Measurements from ENCODE around the gene OGA. TPM values are rescaled to one million over a fixed set of nuclear protein-coding genes. Genes with fewer than 3 reads are reported as not detected.

The OGA gene
- total and polyA plus RNA-seq, 2 donors (not counting 3 experiments of a cell fraction or from before 2014, with no cell fraction given) = 30.8 to 118 TPM

DNA sequence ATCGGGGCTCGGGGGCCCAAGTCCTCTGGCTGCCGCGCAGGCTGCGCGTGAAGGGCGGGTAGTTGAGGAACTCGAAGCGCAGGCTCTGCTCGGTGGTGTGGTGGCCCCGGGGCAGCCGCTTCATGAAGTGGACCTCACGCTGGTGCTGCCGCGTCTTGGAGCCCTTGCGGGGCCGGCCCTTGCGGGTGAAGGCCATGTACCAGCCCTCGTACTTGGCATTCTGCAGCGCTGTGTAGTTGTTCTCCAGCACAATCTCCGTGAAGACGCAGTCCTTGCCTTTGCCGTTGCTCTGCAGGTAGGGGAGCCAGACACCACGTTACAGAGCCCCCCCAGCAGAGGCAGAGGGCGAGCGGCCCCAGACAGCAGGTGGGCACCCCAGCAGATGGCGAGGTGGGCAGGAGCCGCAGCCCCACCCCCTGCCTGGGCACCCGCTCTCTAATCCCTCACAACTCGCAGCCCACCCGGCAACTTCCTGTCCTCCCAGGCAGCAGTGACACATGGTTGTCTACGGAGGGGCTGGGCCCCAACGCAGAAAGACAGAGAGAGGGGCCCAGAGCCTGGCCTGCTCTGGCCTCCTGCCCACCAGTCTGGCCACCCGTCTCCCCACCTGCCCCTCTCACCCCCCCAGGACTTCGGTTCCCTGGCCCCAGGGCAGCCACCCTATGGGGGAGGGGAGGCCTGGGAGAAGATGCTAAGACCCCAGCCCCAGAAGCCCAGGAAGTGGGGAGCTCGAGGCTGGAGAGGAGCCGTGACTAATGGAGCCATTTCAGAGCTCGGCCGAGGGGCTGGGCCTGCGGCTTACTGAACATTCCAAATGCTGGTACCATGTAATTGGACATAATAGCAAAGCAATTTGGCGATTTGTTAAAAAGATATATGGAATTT lies 47.7 kb downstream of the OGA start:
- BruUV-seq (replicated peaks) = no TSS peak
- peaks cover 76% of the 10 kb centered on the region in 2 experiments for H3K27me3 ChIP-seq (ENCODE audit: control insufficient read depth in 2 of 2, insufficient read depth in 2 of 2, low read length in 2 of 2)
- intact Hi-C loops (cut with micrococcal nuclease) (no loop called here), dilution Hi-C loops (cut with MboI; ENCODE audit: extremely low pct_ligation_motif_present, low sequenced_read_pairs) (no loop called here)
- no peaks in the 10 kb centered on the region for H3K79me2 ChIP-seq (ENCODE audit: control insufficient read depth, insufficient read depth, low read length)
- no peaks in the 10 kb centered on the region for H3K9me3 ChIP-seq (replicated peaks; ENCODE audit: control insufficient read depth, insufficient read depth, low read length)
- no peaks in the 10 kb centered on the region for H4K20me1 ChIP-seq (replicated peaks; ENCODE audit: control insufficient read depth, extremely low read depth, insufficient read depth, low read length)
- H3K36me3 ChIP-seq (ENCODE audit: control insufficient read depth in 2 of 2, extremely low read depth in 1 of 2, insufficient read depth in 2 of 2, low read length in 2 of 2) = no peaks in the 10 kb centered on the region
- TF ChIP-seq EZH2 (IDR thresholded peaks at IDR 0.05; ENCODE audit: borderline replicate concordance, low read depth, low read length, severe bottlenecking) (no peak), POLR2A (IDR thresholded peaks at IDR 0.05; ENCODE audit: low read depth, low read length) (no peak), GATA2 (IDR thresholded peaks at IDR 0.05; ENCODE audit: insufficient read depth, insufficient read length, low read depth, low read length) (no peak), JUN (IDR thresholded peaks at IDR 0.05; ENCODE audit: borderline replicate concordance, insufficient read depth, insufficient read length, low read depth) (no peak), POLR2AphosphoS5 (IDR thresholded peaks at IDR 0.05; ENCODE audit: insufficient read depth, low read depth, low read length) (no peak), MYC (IDR thresholded peaks at IDR 0.05; ENCODE audit: low read depth, low read length) (no peak), FOS (IDR thresholded peaks at IDR 0.05; ENCODE audit: borderline replicate concordance, insufficient read depth, low read length) (no peak)
- TF ChIP-seq, protein P1, sequence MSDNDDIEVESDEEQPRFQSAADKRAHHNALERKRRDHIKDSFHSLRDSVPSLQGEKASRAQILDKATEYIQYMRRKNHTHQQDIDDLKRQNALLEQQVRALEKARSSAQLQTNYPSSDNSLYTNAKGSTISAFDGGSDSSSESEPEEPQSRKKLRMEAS (IDR thresholded peaks at IDR 0.05; ENCODE audit: insufficient read depth, insufficient read length) = no peak
- TF ChIP-seq, protein P2, sequence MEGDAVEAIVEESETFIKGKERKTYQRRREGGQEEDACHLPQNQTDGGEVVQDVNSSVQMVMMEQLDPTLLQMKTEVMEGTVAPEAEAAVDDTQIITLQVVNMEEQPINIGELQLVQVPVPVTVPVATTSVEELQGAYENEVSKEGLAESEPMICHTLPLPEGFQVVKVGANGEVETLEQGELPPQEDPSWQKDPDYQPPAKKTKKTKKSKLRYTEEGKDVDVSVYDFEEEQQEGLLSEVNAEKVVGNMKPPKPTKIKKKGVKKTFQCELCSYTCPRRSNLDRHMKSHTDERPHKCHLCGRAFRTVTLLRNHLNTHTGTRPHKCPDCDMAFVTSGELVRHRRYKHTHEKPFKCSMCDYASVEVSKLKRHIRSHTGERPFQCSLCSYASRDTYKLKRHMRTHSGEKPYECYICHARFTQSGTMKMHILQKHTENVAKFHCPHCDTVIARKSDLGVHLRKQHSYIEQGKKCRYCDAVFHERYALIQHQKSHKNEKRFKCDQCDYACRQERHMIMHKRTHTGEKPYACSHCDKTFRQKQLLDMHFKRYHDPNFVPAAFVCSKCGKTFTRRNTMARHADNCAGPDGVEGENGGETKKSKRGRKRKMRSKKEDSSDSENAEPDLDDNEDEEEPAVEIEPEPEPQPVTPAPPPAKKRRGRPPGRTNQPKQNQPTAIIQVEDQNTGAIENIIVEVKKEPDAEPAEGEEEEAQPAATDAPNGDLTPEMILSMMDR (IDR thresholded peaks at IDR 0.05; ENCODE audit: extremely low read depth in 1 of 2, insufficient read depth in 1 of 2, low read depth in 1 of 2, low read length in 2 of 2) = no peak
- no peaks in the 10 kb centered on the region for H3K9me1 ChIP-seq (replicated peaks; ENCODE audit: control insufficient read depth, extremely low read depth, insufficient read depth, low read length)
- H3K9ac ChIP-seq (replicated peaks; ENCODE audit: extremely low read depth, insufficient read depth, low read length) = no peak overlapping the region
- FAIRE-seq (no peak), DNase-seq (ENCODE audit: low read depth, low spot score) (no peak)
- no peak overlapping the region for H2AFZ ChIP-seq (ENCODE audit: low read depth, low read length)
- ChIA-PET POLR2A (no interaction called here), CTCF (interaction anchor here (1.3 to 3.5 kb wide), 5 partner anchors 10 to 303 kb away, joined by 4 to 19 read pairs (median 14); partner anchors contain the start of gene NPM3)
- no peak overlapping the region for H3K4me2 ChIP-seq (ENCODE audit: insufficient read depth, low read length)
- H3K4me1 ChIP-seq (ENCODE audit: control insufficient read depth, extremely low read depth, insufficient read depth, low read length) = no peaks in the 10 kb centered on the region
- no peak overlapping the region for H3K4me3 ChIP-seq (replicated peaks in 1 of 3; ENCODE audit: insufficient read depth in 1 of 3, low read depth in 1 of 3, low read length in 3 of 3)
- H3K27ac ChIP-seq (ENCODE audit: insufficient read depth, low read depth, low read length) = no peak overlapping the region
